CD4-positive, alpha-beta T cell treated with Interleukin-21 for 1 hour (primary cell): ENCODE results near the gene RAPGEF6.
A peak's percentile ranks its signal among the peaks of the same experiment; 100 is the strongest.
"Not testable (repeated sequence)": the region's sequence is repeated elsewhere in the genome, so short reads cannot be mapped to it uniquely, and the experiment has no call there.

Experiments
- DNase-seq: peaks from one replicate; pipeline ENCODE4 v3.0.0-alpha.2; 2020

Gene RAPGEF6

DNA sequence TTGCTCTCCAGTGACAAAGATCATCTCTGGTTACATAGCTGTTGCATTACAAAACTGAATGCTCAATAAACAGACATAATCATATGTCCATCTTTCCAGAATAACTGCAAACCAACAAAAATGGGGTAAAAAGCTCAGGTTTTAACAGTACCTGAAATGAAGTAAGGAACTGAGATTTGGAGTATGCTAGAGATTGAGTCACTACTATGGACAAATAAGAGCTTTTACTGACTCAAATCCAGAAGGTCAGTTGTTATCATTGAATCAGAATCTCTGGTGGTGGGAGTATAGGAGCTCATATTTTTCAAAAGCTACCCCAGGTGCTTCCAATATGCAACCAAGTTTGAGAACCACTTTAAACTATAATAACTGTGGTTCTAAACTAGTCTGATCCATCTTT lies 4.1 kb upstream of the RAPGEF6 start:
- DNase-seq = no peak

DNA sequence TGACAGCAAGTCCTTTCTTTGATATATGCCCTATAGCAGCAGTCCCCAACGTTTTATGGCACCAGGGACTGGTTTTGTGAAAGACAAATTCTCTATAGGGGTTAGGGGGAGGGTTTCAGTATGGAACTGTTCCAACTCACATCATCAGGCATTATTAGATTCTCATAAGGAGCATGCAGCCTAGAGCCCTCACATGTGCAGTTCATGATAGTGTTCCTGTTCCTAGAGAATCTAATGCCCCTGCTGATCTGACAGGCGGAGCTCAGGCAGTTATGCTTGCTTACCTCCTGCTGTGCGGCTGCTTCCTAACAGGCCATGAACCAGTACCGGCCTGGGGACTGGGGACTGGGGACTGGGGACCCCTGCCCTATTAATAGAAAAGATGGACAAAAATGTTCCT lies 2.7 kb upstream of the RAPGEF6 start:
- DNase-seq = no peak

DNA sequence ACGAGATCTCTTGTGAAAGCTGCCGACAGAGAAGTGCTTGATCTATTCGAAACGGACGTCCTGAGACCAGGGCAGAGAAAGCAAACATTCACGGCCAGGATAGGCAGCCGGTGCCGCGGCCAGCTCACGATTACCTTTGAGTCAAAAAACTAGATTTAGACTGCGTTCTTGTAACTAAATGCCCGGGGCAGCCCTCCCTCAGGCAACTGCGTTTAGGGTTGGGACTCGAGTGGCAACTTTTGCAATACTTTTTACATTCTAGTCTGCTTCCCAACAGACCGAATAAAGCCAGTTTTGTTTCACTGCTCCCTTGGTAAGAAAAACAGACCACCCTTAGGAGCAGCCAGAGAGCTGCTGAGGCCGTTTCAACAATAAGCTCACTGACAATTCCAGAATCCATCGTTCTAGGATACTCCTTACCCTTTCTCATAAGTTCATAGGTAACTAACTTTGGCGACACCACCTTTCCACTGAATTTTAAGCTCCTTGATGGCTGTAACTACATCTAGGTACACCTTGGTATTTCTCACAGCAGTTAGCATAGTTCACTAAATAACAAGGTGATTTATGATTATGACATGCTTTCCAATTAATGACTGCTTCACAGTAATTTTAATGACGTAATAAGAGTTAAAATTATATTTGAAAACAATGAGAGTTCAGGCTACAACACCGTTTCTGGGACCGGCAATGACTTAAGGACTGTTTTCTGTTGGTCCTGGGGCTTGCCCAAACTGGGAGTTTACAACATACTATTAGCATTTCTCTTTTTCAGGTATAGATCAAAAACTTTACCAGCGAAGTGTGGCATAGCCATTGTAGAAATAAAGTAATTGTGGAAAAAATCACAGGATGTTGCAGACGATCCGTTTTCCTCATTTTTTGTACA lies 899 bp upstream of the RAPGEF6 start:
- DNase-seq = peak; percentile 52

DNA sequence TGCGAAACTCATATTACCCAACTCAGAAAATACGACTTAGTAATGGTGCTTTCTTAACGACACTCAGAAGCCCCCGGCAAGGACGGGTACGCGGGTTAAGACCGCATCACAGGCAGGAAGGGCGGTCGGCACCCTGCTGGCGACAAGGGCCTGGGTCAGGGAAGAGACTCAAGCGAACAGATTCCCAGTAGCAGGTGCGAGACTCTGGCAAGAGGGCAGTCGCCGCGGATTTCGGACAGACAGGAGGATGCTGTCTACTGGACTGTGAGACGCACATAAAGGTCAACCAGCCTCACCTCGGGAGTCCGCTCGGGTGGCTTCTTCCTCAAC lies 398 bp downstream of the RAPGEF6 start:
- peak; percentile 78 for DNase-seq

DNA sequence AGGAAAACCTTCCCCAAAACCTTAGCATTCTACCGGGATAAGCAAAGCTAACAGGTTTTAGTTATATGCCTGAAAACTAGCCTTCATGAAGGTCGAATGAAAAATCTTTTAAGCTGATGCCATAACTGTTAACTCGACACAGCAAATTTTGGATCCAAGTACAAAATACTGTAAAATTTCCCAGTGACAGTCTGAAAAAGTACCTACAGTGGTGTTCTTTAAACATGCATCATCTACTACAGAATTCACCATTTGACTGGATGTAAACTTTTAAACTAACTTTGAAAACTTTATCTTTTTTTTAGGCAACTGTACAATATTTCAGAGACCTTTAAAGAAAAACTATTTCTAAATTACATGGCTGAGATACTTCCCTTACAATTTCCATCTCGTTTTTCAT lies 791 bp downstream of the RAPGEF6 start:
- no peak for DNase-seq

DNA sequence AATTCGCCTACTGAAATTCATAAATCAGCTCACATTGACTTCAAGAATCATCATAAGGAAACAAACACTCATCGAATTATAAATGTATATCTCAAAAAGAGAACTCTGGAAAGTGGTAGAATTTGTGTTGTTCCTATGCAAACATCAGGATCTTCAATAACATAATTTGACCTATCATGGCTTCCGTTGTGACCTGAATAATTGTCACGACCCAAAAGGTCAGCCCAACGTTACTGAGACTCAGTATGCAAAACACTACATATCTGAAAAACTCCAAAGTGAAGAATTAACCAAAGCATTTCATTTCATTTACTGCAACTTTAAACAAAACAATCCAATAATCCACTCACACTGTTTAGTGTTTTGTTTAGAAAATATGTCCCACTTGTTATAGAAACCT lies 1.2 kb downstream of the RAPGEF6 start:
- DNase-seq = no peak

DNA sequence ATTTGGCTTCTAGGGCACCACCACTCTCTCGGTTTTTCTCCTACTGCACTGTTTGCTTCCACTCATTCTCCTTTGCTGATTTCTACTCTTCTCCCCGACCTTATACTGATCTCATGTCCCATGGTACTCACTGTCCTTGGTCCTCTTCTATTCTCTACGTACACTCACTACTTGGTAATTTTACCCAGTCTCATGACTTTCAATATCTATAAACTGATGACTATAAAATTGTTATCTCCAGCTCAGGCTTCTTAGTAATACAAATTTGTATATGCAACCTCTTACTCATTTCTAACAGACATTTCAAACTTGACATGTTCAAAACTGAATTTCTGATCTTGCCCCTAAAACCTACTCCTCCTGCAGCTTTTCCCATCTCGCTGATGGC lies 4.1 kb downstream of the RAPGEF6 start:
- no peak for DNase-seq

DNA sequence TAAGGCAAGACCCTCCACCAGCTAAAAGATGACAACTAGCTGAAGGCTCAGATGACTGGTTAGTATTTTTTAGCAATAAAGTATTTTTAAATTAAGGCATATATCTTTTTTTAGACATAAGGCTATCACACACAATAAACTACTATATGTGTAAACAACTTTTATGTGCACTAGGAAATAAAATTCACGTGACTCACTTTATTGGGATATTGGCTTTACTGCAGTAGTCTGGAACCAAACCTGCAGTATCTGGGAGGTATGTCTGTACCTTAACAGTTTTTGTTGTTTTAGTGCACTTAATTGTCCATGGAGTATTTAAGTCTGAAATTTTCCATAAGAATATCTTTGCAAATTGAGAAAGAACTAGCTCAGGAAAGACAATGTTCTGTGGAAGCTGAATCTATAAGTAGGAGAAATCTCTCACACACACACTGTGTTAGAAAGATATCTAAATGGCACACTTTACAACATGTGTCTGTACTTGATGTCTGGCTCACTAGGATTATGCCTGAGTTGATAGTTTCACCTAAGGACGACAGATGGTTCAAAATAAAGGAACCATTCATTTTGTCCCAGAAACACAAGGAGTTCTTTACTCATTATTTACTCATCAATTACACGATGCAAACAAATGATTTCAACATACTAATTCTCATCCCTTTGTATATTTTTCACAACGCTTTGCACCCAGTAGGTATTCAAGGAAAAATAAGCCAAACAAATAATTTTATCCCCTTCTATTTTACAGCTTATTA lies 4.6 kb downstream of the RAPGEF6 start:
- DNase-seq = no peak

DNA sequence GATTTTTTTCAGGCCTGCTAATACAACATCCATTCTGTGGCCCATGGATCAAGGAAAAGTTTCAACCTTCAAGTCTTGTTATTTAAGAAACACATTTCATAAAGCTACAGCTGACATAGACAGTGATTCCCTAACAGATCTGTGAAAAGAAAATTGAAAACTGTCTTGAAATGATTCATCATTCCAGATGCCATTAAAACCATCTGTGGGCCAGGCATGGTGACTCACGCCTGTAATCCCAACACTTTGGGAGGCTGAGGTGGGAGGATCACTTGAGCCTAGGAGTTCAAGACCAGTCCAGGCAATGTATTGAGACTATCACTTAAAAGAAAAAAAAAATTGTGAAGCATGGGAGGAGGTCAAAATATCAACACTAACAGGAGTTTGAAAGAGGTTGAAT lies 6.0 kb downstream of the RAPGEF6 start:
- DNase-seq = no peak

DNA sequence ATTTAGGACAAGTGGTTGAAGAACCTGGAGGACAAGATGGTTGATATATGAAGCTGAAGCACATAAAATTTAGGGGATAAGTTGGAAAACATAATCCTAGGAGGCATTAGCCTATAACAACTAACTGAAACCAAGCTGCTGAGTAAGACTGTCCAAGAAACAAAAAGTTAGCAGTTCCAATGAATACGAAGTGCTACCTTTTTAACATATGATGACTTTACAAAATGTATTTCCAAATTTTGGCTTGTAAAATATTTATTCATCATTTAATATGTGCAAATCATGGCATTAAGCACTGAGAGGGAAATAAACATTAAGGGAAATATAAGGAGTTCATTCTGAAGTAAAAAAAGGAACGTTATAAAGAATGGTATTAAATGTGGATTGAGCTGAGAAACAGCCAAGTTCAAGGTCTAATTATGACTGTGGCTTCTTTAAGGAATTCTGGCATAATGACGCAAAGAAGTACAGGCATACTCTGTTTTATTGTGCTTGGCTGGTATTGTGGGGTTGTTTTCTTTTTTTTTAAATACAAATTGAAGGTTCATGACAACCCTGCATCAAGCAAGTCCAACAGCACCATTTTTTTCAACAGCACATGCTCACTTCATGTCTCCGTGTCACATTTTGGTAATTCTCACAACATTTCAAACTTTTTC lies 7.7 kb downstream of the RAPGEF6 start:
- no peak for DNase-seq

DNA sequence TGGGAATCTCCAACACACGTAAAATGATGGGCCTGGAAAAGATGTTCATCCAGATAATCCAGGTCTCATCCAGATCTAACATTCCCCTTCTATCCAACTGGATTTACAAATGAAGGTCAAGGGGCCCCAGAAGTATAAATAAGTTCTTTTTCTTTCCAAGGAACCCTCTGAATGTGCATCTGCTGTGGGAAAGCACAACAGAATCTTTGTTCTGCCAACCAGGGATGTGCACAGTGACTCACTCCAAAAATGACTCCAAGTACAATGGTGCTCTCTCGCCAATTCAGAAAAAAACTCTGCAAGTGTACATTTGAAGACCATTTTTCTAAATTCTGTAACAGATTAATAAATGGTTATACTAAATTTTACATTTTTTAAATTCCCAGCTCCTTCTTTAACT lies 12.4 kb downstream of the RAPGEF6 start:
- DNase-seq = no peak

DNA sequence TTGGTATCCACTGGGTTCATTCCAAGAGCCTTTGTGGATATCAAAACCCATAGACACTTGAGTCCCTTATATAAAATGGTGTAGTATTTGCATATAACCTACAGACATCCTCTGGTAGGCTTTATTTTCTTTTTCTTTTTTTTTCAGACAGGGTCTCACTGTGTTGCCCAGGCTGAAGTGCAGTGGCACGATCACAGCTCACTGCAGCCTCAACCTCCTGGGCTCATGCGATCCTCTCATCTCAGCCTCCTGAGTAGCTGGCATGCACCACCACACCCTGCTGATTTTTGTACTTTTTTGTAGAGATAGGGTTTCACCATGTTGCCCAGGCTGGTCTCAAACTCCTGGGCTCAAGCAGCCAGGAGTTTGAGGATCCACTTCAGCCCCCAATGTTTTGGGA lies 13.9 kb downstream of the RAPGEF6 start:
- not testable (repeated sequence) for DNase-seq

DNA sequence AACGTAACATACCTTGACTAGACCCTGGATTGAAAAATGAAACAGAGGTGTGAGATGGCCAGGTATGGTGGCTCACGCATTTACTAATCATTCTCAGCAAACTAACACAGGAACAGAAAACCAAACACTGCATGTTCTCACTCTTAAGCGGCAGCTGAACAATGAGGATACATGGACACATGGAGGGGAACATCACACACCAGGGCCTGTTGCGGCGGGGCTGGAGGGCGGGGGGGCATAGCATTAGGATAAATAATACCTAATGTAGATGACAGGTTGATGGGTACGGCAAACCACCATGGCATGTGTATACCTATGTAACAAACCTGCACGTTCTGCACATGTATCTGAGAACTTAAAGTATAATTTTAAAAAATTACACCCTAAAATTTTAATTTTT lies 15.9 kb downstream of the RAPGEF6 start:
- DNase-seq = no peak

DNA sequence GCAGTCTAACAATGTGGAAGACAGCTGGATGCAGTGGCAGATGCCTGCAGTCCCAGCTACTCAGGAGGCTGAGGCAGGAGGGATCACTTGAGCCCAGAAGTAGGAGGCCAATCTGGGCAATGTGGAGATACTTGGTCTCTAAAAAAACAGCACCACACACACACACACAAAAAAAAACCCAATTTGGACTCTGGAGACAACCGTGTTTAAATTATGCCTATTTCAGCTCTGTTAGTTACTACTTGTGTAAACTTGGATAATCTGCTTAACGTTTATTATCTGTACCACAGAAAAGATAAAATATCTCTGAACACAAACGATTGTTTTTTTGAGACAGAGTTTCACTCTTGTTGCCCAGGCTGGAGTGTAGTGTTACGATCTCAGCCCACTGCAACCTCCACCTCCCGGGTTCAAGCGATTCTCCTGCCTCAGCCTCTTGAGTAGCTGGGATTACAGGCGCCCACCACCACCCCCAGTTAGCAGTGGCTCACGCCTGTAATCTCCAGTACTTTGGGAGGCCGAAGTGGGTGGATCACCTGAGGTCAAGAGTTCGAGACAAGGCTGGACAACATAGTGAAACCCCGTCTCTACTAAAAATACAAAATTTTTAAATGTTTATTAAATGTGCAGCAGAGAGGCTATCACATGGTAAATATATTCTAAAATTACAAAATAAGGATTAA lies 17.7 kb downstream of the RAPGEF6 start:
- no peak for DNase-seq

DNA sequence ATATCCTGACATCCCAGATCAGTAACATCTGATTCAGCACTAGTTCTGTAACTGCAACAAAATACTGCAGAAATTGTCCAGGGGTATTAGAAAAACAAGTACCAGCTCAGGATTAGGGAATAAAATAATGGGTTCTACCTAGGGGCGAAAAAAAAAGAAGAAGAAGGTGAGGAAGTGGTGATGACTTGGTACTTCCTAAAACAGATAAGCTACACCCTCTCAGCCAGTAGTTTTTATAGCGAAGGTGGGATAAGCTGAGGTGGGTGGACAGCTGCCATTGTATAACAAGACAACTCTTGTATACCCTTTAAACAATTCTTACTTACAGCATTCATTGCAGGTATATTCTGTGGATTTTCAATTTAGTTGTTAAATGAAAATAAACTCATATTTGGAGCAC lies 19.1 kb downstream of the RAPGEF6 start:
- DNase-seq = no peak

DNA sequence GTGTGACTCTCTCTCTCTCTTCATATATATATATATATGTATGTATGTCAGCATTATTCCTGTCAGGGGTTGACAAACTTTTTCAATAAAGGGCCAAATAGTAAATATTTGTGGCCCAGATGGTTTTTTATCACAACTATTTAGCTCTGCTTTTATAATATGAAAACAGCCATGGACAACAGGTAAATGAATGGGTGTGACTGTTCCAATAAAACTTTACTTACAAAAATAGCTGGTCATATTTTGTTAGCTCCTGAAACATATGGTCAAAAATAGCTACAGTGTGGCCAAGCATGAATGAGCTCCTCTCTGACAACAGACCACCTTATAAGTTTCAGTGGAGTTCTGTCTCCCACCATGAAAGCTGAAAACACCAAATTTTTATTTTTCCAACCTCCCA lies 21.6 kb downstream of the RAPGEF6 start:
- no peak for DNase-seq

DNA sequence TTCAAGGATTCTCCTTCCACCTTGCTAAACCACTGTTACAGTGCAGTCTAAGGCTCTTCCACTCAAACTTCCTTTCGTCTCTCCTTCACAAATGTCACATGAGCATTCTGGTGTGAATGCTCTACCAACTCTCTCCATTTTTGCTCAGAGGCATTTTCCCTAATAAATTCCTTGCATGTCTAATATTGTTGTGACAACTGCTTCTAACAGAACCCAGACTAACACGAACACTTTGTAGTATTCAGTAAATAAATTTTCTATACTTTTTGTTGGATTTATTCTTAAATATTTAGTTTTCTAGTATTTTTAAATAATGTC lies 24.0 kb downstream of the RAPGEF6 start:
- DNase-seq = no peak

DNA sequence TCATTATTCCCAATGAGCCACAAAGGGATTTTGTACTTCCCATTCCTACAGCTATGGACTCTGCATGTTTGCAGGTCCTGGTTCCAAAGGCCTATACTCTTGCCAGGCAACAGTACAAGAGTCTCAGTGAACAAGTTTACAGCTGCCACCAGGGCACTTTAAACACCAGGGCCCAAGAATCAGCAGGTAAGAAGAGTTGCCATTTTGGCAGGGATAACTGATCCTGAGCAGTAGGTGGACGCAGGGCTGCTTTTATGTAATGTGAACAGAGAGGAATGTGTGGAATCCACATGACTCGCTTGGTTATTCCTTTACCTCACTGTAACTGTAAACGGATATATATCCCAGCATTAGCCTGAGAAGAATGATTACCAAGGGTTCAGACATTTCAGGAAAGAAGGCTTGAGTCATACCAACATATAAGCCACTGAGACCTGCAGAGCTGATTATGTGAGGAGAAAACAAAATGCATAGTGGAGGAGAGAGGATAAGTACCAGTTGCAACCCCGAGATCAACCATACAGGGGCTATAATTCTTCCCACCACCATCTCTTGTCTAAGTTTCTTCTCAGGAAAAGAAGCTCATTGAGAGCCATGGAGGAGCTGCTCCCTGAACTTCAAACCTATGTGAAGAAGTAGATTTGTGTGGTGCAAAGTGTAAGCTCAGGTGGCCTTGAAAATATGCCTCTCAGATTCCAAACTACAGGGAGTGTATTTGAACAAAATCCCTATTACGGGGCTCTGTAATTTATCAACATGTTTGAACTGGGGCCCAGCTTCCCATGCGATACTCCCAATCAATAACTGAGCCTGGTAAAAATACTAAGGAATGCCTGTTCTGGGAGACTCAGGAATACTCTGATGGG lies 24.6 kb downstream of the RAPGEF6 start:
- DNase-seq = no peak

DNA sequence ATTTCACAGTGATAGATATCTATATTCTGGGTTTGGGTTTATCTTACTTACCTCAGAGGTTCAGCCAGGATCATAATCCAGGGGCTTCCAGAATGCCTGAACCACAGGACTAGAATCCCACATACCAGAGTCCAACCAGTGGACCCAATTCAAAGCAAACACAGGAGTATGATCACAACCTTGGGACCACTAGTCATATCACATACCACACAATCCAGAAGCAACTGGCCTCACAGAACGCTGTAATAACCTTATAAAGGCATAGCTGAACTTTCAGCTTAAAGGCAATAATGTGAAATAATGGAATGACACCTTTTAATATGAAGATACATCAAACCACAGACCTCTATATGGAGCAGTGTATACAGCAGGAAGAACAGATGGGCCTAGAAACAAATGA lies 25.3 kb downstream of the RAPGEF6 start:
- no peak for DNase-seq

DNA sequence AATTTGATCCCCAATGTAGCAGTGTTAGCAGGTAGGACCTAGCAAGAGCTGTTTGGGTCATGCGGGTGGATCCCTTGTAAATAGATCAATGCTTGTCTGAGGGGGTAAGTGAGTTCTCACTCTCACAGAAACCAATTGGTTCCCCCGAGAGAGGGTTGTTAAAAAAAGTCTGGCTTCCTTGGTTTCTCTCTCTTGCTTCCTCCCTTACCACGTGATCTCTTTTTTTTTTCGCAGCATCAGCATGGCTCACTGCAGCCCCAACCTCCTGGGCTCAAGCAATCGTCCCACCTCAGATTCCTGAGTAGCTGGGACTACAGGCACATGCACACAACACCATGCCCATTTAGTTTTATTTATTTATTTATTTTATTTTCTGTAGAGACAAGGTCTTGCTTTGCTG lies 26.4 kb downstream of the RAPGEF6 start:
- no peak for DNase-seq

DNA sequence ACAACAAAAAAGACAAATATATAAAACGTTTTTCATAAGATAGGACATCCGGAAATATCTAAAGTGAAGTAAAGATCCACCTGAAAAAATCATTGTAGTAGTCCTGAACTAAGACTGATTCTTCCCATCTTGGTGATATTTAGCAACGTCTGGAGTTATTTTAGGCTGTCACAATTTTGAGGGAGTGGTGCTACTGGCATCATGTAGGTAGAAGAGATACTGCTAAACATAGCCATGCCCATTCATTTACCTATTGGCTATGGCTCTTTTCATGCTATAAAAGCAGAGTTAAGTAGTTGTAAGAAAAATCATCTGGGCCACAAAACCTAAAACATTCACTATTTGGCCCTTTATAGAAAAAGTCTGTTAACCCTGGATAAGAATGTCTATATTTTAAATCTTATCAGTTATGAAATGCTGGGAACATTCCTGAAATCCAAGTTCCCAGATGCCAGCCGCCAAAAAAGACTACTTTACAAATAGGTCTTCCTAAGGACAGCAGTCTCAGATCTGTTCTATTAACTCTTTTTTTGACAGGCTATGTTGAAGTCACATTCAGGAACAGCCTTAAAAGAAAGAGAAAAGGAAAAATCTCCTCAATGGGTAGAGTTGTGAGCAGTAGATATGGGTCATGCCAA lies 27.0 kb downstream of the RAPGEF6 start:
- DNase-seq = no peak

DNA sequence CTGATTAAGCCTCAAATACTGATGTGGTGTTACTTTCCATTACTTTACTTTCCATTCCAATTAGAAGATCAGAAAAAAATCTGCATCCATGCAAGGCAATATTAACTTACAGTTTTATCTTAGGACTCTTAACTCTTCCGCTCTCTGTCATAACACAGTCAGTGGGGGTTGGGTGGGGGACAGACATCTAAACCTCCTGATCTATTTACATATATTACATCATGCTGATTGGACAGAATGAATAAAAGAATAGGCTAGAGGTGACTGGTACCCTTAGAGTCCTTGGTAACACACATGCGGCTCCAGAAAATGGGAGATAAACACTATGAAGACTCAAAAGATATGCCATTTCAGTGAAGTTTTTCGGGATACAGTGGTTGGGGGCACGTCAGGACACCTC lies 27.6 kb downstream of the RAPGEF6 start:
- DNase-seq = no peak
